ENCODE results near the gene SFT2D1.

- TF ChIP-seq, protein P1, sequence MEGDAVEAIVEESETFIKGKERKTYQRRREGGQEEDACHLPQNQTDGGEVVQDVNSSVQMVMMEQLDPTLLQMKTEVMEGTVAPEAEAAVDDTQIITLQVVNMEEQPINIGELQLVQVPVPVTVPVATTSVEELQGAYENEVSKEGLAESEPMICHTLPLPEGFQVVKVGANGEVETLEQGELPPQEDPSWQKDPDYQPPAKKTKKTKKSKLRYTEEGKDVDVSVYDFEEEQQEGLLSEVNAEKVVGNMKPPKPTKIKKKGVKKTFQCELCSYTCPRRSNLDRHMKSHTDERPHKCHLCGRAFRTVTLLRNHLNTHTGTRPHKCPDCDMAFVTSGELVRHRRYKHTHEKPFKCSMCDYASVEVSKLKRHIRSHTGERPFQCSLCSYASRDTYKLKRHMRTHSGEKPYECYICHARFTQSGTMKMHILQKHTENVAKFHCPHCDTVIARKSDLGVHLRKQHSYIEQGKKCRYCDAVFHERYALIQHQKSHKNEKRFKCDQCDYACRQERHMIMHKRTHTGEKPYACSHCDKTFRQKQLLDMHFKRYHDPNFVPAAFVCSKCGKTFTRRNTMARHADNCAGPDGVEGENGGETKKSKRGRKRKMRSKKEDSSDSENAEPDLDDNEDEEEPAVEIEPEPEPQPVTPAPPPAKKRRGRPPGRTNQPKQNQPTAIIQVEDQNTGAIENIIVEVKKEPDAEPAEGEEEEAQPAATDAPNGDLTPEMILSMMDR (IDR thresholded peaks at IDR 0.05) = no peak
- no peak for TF ChIP-seq POLR2AphosphoS5 (IDR thresholded peaks at IDR 0.05)
These were observed 774 bp upstream of the SFT2D1 start for GRCh38 chr6:166343150-166343487.

Measured in breast epithelium (tissue), 3 donors.